ENCODE data around the gene MIB1.
A peak's percentile ranks its signal among the peaks of the same experiment; 100 is the strongest.
"Not testable (repeated sequence)": the region's sequence is repeated elsewhere in the genome, so short reads cannot be mapped to it uniquely, and the experiment has no call there.

Gene MIB1
- total RNA-seq, result 172 to 187 reads per million in 2 donors

DNA sequence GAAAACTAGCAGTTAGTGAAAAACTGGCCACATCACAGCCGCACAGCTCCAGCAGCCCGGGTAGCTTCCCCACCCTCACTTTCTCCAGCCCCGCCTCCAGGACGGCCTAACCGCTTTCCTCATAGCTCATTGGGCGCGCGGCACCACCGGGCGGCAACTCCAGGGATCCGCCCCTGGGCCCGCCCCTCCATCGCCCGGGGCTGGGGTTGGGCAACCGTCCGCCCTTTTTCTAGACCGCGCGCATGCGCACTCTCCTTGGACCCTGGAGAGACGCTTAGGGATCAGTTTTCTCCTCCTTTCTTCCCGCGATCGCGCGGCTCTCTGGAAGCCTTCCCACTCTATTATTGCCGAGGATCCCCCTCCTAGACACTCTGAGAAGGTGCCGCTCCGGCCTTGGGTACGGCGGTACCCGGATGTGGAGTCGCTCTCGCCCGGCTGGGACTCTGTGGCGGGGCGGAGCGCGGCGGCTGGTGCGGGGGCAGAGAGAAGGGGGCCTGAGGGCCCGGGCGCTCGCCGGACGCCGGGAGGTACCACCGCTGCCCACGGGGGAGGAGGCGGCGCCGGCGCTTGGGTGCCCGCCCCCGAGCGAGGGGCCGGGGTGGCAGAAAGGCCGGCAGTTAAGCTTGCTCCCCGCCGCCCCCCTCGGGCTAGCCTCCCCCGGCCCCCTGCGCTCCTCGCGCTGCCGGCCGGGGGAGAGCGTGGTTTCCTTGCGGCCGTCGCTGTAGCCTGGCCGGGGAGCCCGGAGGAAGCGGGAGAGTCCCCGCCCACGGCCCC lies at the start of gene MIB1:
Gene MIB1 (plus strand): TSS at position 255 of the 774 bp plus-strand sequence. CDS start 792 bp downstream, outside the sequence.
- peak; percentile 96 for DNase-seq

DNA sequence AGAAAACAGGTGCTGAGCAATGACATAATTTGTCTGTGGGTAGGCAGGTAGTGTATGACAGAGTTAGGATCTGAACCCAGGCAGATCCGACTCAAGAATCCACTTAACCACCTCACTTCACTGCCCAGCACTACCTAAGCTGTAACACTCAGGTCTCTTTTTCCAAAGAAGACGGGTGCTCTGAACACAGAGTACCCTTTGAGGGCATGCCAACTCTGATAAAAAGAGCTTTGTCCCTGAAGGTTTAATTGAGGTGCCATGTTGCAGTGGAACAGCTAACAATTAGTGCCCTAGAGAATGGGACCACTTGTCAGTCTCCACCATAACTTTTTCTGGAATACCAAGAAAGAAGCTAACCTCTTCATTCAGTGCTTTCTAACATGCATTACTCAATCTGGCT lies 47.3 kb upstream of the MIB1 start:
- no peak for DNase-seq

DNA sequence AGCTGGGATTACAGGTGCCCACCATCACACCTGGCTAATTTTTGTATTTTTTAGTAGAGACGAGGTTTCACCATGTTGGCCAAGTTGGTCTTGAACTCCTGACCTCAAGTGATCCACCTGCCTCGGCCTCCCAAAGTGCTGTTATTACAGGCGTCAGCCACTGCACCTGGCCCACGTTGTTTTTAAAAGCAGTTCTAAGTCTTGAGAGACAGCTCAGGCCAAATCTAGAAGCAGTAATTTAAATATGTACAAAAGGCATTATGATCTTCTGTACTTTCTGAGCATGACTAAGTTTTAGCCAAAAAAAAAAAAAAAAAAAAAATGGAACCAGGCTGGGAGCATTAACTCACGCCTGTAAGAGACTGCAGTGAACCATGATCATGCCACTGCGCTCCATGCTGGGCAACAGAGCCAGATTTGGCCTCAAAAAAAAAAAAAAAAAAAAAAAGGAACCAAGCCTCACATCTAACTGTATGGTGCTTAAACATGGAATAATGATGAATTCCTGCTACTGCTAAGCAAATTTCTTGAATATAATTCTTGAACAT lies 40.0 kb upstream of the MIB1 start:
- DNase-seq, result no peak

DNA sequence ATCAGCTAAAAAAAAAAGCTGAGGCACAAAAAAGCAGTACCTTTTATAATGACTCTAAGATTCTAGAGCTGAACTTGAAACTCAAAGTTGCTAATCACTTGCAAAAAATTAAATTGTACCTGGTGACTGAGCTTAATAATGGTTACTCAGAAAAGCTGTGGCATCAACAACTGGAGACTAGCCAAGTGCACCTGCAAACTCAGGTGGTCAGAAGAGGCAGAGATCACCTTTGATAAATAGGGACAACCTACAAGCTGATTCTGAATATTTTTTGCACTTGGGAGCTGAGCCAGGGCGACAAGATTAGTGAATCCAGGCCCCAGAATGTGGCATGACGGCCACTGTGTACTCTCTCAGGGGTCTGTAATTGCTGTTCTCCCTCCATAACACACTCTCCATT lies 39.0 kb upstream of the MIB1 start:
- no peak for DNase-seq

DNA sequence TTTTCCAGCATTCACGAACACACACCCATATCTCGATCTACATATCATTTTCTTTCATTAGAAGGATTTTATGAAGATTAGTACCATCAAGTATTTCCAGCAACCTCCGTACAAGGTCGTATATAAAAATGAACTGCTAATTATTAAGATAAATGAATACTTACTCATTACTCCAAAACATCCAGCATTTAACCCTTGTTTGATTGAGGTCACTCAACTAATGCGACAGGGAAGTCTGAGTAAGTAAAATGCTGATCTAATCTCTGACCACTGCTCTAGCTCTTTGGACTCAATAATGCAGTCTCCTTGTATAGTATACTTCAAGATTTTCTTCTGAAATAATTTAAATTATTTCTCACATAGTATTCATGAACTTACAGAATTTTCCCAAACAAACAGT lies 38.0 kb upstream of the MIB1 start:
- DNase-seq, result no peak

DNA sequence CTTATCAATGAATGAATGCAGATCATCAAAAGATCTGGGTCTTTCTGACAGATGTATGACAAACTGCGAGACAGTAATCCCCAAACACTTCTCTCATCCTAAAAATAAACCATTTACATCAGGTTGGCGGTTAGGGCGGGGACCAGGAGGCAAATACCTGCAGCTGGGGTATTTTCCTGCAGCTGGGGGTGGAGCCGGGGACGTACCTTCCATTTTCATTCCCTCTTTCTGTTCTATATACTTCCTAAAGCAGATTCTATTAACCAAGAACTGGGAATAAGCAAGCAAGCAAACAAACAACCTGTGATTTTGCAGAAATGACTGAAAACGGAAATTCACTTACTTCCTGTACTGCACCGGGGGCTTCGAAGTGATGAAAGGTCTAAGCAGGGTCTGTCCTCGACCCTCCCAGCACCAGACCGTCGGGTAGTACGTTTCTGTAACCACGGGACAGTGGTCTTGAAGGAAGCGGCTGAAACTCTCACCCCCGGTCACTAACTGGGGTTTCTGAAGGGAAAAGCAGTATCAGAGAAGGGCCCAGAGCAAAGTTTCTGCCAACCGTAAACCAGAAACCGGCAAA lies 37.3 kb upstream of the MIB1 start:
- DNase-seq, result no peak

DNA sequence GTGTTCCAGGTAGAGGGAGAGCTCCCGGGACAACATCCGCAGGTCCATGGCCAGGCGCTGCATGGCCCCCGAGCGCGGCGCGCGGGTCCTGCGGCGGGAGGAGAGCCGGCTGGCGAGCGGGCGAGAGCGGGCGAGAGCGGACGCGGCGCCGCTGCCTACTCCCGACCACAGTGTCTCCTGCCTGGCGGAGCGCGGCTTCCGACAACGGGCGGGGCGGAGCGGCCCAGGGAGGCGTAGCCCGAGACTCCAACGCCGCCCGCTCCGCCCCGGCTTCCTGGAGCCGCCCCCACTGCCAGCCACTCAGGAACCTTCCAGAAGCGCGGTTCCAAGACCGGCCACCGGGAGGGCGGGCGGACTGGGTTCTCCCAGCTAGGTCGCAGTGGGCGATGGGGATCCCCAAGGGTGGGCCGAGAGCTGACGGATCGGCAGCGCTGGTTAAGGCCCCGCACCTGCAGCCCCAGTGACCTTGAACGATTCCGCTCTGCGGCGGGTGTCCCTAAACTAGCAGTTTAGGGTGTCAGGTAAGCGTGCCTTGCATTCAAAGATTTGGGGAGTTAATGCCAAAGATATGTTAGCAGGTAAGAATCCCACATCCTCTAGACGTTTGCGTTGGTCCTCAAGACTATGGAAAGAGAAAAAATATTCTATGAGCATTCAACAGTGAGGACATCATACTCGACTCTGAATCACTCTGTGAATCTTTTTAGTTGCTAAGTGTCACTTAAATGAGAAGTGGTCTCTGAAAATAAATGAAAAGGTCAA lies 35.8 kb upstream of the MIB1 start, which contains the start of gene ABHD3:
Gene ABHD3 (minus strand): TSS at position 172 of the 762 bp plus-strand sequence. CDS start 109 bp downstream, at position 63.
- peak; percentile 90 for DNase-seq

DNA sequence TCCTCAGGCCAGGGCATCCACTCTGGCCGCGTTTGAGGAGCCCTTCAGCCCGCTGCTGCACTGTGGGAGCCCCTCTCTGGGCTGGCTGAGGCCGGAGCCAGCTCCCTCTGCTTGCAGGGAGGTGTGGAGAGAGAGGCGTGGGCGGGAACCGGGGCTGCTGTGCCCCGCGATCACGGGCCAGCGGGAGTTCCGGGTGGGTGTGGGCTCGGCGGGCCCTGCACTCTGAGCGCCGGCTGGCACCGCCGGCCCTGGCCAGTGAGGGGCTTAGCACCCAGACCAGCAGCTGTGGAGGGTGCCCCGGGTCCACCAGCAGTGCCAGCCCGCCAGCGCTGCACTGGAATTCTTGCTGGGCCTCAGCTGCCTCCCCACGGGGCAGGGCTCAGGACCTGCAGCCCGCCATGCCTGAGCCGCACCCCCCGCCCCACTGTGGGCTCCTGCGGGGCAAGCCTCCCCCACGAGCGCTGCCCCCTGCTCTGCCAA lies 34.2 kb upstream of the MIB1 start:
- peak; percentile 10 for DNase-seq

DNA sequence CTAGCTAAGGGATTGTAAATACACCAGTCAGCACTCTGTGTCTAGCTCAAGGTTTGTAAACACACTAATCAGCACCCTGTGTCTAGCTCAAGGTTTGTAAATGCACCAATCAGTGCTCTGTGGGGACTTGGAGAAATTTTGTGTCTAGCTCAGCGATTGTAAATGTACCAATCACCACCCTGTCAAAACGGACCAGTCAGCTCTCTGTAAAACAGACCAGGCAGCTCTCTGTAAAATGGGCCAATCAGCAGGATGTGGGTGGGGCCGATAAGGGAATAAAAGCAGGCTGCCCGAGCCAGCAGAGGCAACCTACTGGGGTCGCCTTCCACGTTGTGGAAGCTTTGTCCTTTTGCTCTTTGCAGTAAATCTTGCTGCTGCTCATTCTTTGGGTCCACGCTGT lies 33.5 kb upstream of the MIB1 start:
- not testable (repeated sequence) for DNase-seq

DNA sequence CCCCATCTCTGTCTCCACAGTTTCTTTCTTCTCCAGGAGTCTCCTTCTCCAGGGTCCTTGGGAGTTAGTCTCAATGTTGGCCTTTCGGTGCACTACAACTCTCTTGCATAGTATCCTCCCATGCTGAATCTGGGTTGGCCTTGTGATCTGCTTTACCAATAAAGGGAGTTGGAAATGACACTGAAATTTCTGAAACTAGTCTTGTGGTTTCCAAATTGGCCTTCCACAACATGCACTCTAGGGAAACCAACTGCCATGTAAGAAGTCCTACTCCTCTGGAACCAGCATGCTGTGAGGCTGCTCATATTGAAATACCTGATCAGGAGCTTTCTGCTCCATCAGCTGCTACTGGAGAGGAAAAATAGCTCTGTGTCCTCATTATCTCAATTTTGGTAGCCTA lies 26.1 kb upstream of the MIB1 start:
- no peak for DNase-seq

DNA sequence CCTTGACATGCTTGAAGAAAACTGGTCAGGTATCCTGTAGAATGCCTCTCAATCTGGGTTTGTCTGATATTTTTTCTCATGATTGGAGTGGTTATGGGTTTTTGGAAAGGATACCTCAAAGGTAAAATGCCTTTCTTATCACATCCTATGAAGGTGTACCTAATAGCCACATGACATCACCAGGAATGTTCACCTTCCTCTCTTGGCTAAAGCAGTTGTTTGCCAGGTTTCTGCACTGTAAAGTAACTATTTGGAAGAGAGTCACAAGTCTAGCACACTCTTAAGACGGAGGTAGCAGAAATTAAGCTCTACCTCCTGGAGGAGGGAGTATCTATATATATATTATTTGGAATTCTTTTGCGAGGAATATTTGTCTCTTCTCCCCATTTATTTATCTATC lies 17.9 kb upstream of the MIB1 start:
- DNase-seq, result no peak

DNA sequence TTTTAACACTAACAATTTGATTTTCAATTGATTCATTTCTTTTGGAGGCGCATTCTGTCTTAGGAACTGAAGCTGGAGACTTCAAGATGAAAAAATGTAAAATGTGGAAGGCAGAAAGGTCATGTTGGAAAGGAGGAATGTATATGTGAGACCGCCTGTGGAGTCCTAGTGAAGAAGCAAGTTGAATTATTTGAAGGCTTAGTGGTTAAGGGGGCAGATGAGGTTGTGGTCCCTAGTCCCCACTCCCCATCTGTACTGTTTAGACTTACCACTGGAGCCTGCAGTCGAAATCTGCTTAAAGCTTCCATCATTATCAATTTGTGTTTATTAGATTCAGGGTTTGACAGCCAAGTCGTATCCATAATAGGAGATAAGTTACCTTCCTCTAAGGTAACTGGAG lies 15.4 kb upstream of the MIB1 start:
- DNase-seq, result no peak

DNA sequence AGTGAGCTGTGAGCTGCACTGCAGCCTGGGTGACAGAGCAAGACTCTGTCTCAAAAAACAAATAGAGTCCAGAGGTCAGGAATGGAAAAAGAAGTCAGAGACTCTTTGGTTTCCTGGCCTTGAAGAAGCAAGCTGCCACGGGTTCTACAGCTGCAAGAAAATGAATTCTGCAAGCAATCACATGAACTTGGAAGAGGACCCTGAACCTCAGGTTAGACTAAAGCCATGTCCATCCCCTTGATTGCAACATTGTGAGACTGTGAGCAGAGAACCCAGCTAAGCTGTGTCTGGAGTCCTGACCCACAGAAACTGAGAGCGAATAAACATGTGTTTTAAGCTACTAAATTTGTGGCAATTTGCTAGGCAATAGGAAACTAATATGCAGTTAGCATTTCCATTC lies 12.9 kb upstream of the MIB1 start:
- DNase-seq, result no peak

DNA sequence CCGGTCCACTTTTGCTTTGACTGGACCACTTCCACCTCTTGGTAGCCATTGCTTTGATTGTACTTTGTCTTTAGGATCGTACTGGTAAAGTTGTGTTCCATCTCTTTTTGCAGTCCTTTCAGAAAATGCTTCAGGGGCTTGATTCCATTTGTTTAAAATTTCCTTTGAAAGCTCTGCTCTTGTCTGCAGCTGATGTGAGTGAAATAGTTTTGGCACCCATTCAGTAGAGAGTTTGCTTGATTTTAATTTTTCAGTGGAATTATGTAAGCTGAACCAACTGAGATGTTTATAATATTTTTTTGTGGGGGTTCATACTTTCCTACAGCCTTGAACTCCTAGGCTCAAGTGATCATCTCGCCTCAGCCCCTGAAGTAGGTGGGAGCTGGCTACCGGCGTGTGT lies 7.6 kb upstream of the MIB1 start:
- DNase-seq, result no peak

DNA sequence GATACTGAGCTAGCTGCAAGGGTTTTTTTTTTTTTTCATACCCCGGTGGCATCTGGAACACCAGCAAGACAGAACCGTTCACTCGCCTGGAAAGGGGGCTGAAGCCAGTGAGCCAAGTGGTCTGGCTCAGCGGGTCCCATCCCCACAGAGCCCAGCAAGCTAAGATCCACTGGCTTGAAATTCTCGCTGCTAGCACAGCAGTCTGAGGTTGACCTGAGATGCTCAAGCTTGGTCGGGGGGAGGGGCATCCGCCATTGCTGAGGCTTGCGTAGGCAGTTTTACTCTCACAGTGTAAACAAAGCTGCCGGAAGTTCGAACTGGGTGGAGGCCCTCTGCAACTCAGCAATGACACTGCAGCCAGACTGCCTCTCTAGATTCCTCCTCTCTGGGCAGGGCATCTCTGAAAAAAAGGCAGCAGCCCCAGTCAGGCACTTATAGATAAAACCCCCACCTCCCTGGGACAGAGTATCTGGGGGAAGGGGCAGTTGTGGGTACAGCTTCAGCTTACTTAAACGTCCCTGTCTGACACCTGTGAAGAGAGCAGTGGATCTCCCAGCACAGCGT lies 5.1 kb upstream of the MIB1 start:
- no peak for DNase-seq

DNA sequence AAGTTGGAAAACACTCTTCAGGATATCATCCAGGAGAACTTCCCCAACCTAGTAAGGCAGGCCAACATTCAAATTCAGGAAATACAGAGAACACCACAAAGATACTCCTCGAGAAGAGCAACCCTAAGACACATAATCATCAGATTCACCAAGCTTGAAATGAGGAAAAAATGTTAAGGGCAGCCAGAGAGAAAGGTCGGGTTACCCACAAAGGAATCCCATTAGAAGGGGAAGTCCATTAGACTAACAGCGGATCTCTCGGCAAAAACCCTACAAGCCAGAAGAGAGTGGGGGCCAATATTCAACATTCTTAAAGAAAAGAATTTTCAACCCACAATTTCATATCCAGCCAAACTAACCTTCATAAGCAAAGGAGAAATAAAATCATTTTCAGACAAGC lies 3.7 kb upstream of the MIB1 start:
- not testable (repeated sequence) for DNase-seq

DNA sequence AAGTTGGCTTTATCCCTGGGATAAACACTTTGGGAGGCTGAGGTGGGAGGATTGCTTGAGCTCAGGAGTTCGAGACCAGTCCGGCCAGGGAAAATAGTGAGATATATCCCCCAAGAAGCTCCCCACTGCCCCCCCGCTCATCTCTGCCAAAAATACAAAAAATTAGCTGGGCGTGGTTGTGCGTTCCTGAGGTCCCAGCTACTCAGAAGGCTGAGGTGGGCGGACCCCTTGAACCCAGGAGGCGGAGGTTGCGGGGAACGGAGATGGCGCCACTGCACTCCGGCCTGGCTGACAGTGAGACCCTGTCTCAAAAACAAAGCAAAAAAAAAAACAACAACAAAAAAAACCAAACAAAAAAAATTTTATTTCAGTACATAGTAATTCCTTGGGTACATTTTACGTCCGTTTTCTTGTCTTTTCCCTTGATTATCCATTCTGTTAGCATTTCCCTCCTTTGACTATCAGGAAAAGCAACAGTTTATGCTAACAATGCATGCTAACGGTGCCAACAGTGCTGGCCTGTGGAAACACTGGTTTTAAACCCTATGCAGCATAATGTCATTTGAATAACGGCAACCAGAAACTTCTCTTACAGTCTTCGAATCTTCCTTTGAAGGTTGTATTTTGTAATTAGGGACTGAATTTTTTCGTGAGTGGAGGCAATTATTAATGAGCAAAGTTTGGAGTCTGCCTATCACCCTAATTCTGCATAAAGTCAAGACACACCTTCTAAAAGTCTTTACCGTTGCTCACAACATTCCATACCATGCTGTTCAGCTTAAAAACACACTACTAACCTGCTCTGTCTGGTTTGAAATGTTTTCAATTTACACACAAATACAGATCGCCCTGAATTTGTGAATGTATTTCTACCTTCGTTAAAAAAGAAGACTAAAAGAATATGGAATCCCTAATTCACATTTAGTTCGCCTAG lies 721 bp upstream of the MIB1 start:
- DNase-seq, result no peak

DNA sequence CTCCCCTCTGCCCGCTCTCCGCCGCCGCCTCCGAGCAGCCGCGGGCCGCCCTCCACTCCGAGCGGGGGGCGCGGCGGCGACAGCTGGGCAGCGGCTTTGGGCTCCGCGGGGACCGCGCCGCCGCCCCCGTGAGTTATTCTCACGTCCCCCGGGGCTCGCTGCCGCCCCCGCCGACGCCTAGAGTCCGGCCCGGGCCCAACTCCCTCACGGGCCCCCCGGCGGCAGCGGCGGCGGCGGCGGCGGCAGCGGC lies 645 bp downstream of the MIB1 start:
- DNase-seq, result peak; percentile 62

DNA sequence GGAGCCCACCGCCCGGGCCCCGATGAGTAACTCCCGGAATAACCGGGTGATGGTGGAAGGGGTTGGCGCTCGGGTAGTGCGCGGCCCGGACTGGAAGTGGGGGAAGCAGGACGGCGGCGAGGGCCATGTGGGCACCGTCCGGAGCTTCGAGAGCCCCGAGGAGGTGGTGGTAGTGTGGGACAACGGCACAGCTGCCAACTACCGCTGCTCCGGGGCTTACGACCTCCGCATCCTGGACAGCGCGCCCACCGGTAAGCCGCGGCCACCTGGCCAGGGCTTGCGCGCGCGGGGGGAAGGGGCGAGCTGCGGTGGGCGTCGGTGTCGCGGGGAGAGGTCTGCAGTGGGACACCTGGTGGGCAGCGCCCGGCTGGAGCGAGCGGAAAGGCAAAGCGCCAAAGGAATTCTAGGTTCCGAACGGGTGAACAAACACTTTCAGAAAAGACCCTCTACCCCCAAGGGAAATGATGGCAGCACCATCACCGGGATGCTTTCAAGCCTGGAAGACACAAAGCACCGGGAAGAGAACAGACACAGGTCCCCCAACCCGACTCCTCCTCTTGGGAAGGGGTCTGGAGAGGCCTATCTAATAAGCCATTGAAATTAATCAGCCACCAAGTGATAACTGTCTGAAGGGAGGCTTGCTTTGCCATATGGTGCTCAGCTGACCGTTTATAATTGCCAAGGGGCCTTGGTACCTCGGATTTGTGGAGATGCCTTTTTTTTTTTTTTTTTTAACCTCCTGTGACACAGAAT lies 1.1 kb downstream of the MIB1 start:
- DNase-seq, result no peak

DNA sequence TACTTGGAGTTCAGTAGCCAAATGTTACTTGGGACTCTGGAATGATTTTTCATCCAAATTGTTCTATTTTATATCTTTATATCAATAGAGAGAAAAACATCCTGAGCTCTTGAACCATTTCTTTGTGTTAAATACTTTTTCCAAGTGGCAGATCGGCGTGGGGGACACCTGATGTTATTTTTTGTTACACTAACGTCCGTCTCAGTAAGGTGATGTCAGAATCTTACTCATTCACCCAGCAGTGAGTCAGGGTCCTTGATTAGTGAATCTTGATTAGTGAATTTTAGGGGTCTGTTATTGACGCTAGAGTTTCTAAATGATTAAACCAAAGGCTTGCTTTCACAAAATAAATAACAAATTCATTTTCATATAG lies 1.7 kb downstream of the MIB1 start:
- DNase-seq, result no peak

DNA sequence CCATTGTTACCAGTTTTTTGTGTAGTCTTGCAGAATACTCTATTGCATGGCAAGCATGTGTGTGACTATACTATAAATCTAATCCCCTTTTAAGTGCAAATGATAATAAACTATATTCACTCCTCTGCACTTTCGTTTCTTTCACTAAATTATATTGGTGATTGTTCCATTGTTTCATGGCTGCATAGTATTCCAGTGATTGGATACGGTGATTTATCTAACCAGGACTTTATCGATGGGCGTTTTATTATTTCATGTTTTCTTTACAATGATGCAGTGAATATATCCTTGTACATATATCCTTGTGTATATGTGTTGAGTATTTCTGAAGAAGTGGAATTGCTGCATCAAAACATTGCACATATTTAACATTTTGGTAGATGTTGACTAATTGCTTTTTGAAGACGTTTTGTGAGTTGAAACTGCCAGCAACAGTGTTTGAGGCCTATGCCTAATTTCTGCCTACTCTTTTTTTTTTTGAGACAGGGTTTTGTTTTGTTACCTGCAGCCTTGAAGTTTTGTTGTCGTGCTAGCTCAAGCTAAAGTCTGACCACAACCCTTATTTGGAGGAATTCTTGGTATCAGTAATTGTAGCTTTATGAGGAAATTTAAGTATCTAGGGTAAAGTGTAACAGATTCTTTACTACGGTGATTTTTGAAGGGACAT lies 2.7 kb downstream of the MIB1 start:
- DNase-seq, result no peak
